H9 (cell line): ENCODE measurements around the gene SRP9. TPM values are rescaled to one million over a fixed set of nuclear protein-coding genes. Genes with fewer than 3 reads are reported as not detected.

Experiments used
- DNase-seq: peaks from one replicate; pipeline ENCODE4 v3.0.0-alpha.2; 2017
- H2AFZ ChIP-seq: one replicate; pipeline ENCODE4 v1.6.1; 2013; ENCODE audit warnings: mild to moderate bottlenecking, low read length, control low read depth, moderate library complexity
- H2AK5ac ChIP-seq: 2 replicates; pipeline ENCODE4 v1.6.1; 2013; ENCODE audit warnings: low read length, control low read depth, mixed read lengths; ENCODE audit not compliant: insufficient read length
- H2BK120ac ChIP-seq: one replicate; pipeline ENCODE4 v1.6.1; 2013; ENCODE audit warnings: low read depth, mild to moderate bottlenecking, low read length, control low read depth, inconsistent platforms; ENCODE audit not compliant: poor library complexity, severe bottlenecking
- H2BK12ac ChIP-seq: 2 replicates; pipeline ENCODE4 v1.6.1; 2013; ENCODE audit warnings: low read length, control low read depth, mixed read lengths, low read depth; ENCODE audit not compliant: insufficient read length
- H2BK15ac ChIP-seq: 2 replicates; pipeline ENCODE4 v1.6.1; 2013; ENCODE audit warnings: low read depth, low read length, control low read depth
- H2BK20ac ChIP-seq: one replicate; pipeline ENCODE4 v1.6.1; 2013; ENCODE audit warnings: low read depth, mild to moderate bottlenecking, low read length, control low read depth, inconsistent platforms; ENCODE audit not compliant: poor library complexity, severe bottlenecking
- H2BK5ac ChIP-seq: 2 replicates; pipeline ENCODE4 v1.6.1; 2013; ENCODE audit warnings: low read length, control low read depth, mixed read lengths; ENCODE audit not compliant: insufficient read length
- H3K14ac ChIP-seq: 2 replicates; pipeline ENCODE4 v1.6.1; 2013; ENCODE audit warnings: low read length, control low read depth; ENCODE audit not compliant: insufficient read depth
- H3K18ac ChIP-seq: 2 replicates; pipeline ENCODE4 v1.6.1; 2013; ENCODE audit warnings: low read depth, mild to moderate bottlenecking, mixed read lengths, low read length, control low read depth; ENCODE audit not compliant: insufficient read length
- H3K23ac ChIP-seq: 2 replicates; pipeline ENCODE4 v1.6.1; 2013; ENCODE audit warnings: low read length, control low read depth, mixed read lengths, low read depth; ENCODE audit not compliant: insufficient read length
- H3K23me2 ChIP-seq: 2 replicates; pipeline ENCODE4 v1.6.1; 2013; ENCODE audit warnings: low read depth, mild to moderate bottlenecking, mixed read lengths, low read length, control low read depth; ENCODE audit not compliant: insufficient read length, poor library complexity, severe bottlenecking
- H3K27ac ChIP-seq: 2 replicates; pipeline ENCODE4 v1.5.1; 2013; ENCODE audit warnings: low read length, control low read depth, mixed read lengths, low read depth; ENCODE audit not compliant: insufficient read length
- H3K27me3 ChIP-seq: 2 replicates; pipeline ENCODE4 v1.6.1; 2013; ENCODE audit warnings: low read length, control low read depth, inconsistent platforms; ENCODE audit not compliant: insufficient read depth
- H3K4ac ChIP-seq: 2 replicates; pipeline ENCODE4 v1.6.1; 2013; ENCODE audit warnings: low read depth, mild to moderate bottlenecking, control low read depth, inconsistent platforms, low read length, moderate library complexity
- H3K4me1 ChIP-seq: 2 replicates; pipeline ENCODE4 v1.6.1; 2013; ENCODE audit warnings: low read length, control low read depth, inconsistent platforms; ENCODE audit not compliant: insufficient read depth
- H3K4me2 ChIP-seq: 2 replicates; pipeline ENCODE4 v1.6.1; 2013; ENCODE audit warnings: low read length, control low read depth, mixed read lengths; ENCODE audit not compliant: insufficient read length, insufficient read depth
- H3K56ac ChIP-seq: 2 replicates; pipeline ENCODE4 v1.6.1; 2013; ENCODE audit warnings: low read depth, mild to moderate bottlenecking, mixed read lengths, low read length, control low read depth; ENCODE audit not compliant: insufficient read length
- H3K79me1 ChIP-seq: 2 replicates; pipeline ENCODE4 v1.6.1; 2013; ENCODE audit warnings: low read depth, mild to moderate bottlenecking, moderate library complexity, low read length, control low read depth, inconsistent platforms; ENCODE audit not compliant: insufficient read depth, poor library complexity, severe bottlenecking
- H3K79me2 ChIP-seq: 2 replicates; pipeline ENCODE4 v1.6.1; 2013; ENCODE audit warnings: low read length, control low read depth, inconsistent platforms; ENCODE audit not compliant: insufficient read depth
- H3K9ac ChIP-seq: 2 replicates; pipeline ENCODE4 v1.6.1; 2013; ENCODE audit warnings: low read length, control low read depth, mixed read lengths; ENCODE audit not compliant: insufficient read length; ENCODE audit errors: extremely low read depth
- H3K9me3 ChIP-seq: one replicate; pipeline ENCODE4 v1.6.1; 2013; ENCODE audit warnings: low read depth, low read length, inconsistent platforms; ENCODE audit not compliant: control insufficient read depth
- H3T11ph ChIP-seq: one replicate; pipeline ENCODE4 v1.6.1; 2013; ENCODE audit warnings: mild to moderate bottlenecking, low read length, control low read depth, inconsistent platforms
- H4K20me1 ChIP-seq: one replicate; pipeline ENCODE4 v1.6.1; 2013; ENCODE audit not compliant: control insufficient read depth, insufficient read length, insufficient read depth
- H4K5ac ChIP-seq: 2 replicates; pipeline ENCODE4 v1.6.1; 2013; ENCODE audit warnings: low read depth, mild to moderate bottlenecking, mixed read lengths, low read length, control low read depth; ENCODE audit not compliant: insufficient read length
- H4K8ac ChIP-seq: replicated peaks from 2 replicates; pipeline ENCODE4 v1.6.1; 2013; ENCODE audit warnings: low read length, control low read depth, mixed read lengths, low read depth; ENCODE audit not compliant: insufficient read length
- H4K91ac ChIP-seq: 2 replicates; pipeline ENCODE4 v1.6.1; 2013; ENCODE audit warnings: low read depth, mild to moderate bottlenecking, moderate library complexity, mixed read lengths, low read length, control low read depth; ENCODE audit not compliant: insufficient read length
- H3K27ac Mint-ChIP-seq, 3 experiments: 2 replicates in 2 of 3; 3 replicates in 1 of 3; pipeline ENCODE4 v1.8.0; 2020 to 2021; ENCODE audit warnings: mixed read lengths in 3 of 3, mild to moderate bottlenecking in 1 of 3, moderate library complexity in 1 of 3
- H3K27me3 Mint-ChIP-seq: 2 replicates; pipeline ENCODE4 v1.8.0; 2021; ENCODE audit warnings: low read depth, mild to moderate bottlenecking, moderate library complexity, mixed read lengths
- H3K36me3 Mint-ChIP-seq, 3 experiments: 2 replicates in 2 of 3; 3 replicates in 1 of 3; pipeline ENCODE4 v1.8.0; 2020 to 2021; ENCODE audit warnings: low read depth in 3 of 3, mixed read lengths in 3 of 3; ENCODE audit not compliant: insufficient read depth in 1 of 3
- H3K4me1 Mint-ChIP-seq, 2 experiments: 2 replicates each; pipeline ENCODE4 v1.8.0; 2020; ENCODE audit warnings: mixed read lengths in 2 of 2
- H3K4me3 Mint-ChIP-seq, 2 experiments: 2 replicates in 1 of 2; 3 replicates in 1 of 2; pipeline ENCODE4 v1.8.0; 2020 to 2021; ENCODE audit warnings: mild to moderate bottlenecking in 2 of 2, mixed read lengths in 2 of 2, moderate library complexity in 1 of 2
- H3K9me3 Mint-ChIP-seq, 2 experiments: 2 replicates in 1 of 2; 3 replicates in 1 of 2; pipeline ENCODE4 v1.8.0; 2020; ENCODE audit warnings: mild to moderate bottlenecking in 2 of 2, mixed read lengths in 2 of 2, moderate library complexity in 1 of 2
- WGBS: extraction: QIAGEN DNeasy Blood & Tissue Kit; methylation state at CpG from one replicate; pipeline ENCODE4 v1.1.7; 2013; ENCODE audit warnings: missing lambda C conversion rate, low lambda C conversion rate, mixed read lengths; ENCODE audit not compliant: insufficient read length; ENCODE audit errors: extremely low coverage; 5-methylcytosine and 5-hydroxymethylcytosine counted together
- total RNA-seq: library from RNA; stranded (reverse); gene quantifications from 2 replicates; pipeline ENCODE4 v1.2.1, GENCODE V29; 2021
- TF ChIP-seq, protein P1 (sequence below): fragments of 200-600 bp; sonication (generic); conservative IDR thresholded peaks from 3 replicates; pipeline ENCODE4 v1.8.0; 2021; ENCODE audit warnings: antibody characterized with exemption, mild to moderate bottlenecking

Gene SRP9
- total RNA-seq, 1 experiment from 2014 or later = 403 TPM

DNA sequence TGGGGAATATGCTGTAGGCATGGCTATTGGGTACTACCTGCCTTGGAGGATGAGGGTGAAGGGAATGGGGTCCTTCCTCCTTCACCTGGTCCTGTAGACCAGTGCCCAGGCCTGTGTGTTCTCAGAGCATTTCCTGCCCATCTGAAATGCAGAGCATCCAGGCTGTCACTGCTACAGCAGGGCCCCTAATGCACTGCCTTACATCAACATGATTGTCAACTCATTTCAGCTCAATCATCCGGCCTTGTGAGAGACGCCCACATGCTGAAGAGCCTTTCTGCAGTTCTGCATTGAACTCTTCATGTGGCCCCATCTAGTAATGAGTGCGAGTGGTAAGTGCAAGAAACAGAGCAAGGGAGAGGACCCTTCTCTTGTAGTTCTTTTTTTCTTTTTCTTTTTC, 39.8 kb upstream of the SRP9 start:
- Histone ChIP-seq H2AFZ (no peak overlapping the region), H3K4me2 (no peak overlapping the region), H2AK5ac (no peak overlapping the region), H3K79me2 (no peaks in the 10 kb centered on the region), H2BK5ac (no peak overlapping the region), H3K14ac (no peak overlapping the region), H3K4ac (no peak overlapping the region), H3K23ac (no peak overlapping the region), H3K4me1 (no peaks in the 10 kb centered on the region), H2BK15ac (no peak overlapping the region), H4K5ac (no peak overlapping the region), H2BK12ac (no peak overlapping the region), H3T11ph (no peak overlapping the region), H2BK20ac (no peak overlapping the region), H4K8ac (no peak overlapping the region), H4K20me1 (no peaks in the 10 kb centered on the region), H3K9me3 (no peaks in the 10 kb centered on the region), H3K18ac (no peak overlapping the region), H3K23me2 (no peaks in the 10 kb centered on the region), H3K27ac (no peak overlapping the region), H3K79me1 (no peaks in the 10 kb centered on the region), H4K91ac (no peak overlapping the region), H3K9ac (no peak overlapping the region), H2BK120ac (no peak overlapping the region), H3K27me3 (peaks cover 2% of the 10 kb centered on the region; the same call in 1 of the 2 replicates), H3K56ac (no peak overlapping the region)
- Mint-ChIP-seq H3K4me3 (no peak overlapping the region), H3K4me1 (peaks cover 6 to 9% of the 10 kb centered on the region in 2 experiments; a peak in 3 of 4 replicates), H3K27ac (no peak overlapping the region), H3K36me3 (no peaks in the 10 kb centered on the region), H3K9me3 (peaks cover 0 to 2% of the 10 kb centered on the region in 2 experiments; a peak in 1 of 5 replicates), H3K27me3 (peaks cover 94% of the 10 kb centered on the region)
- no CpG with 5 or more reads among the region's 3 CpGs for WGBS
- TF ChIP-seq, protein P1, sequence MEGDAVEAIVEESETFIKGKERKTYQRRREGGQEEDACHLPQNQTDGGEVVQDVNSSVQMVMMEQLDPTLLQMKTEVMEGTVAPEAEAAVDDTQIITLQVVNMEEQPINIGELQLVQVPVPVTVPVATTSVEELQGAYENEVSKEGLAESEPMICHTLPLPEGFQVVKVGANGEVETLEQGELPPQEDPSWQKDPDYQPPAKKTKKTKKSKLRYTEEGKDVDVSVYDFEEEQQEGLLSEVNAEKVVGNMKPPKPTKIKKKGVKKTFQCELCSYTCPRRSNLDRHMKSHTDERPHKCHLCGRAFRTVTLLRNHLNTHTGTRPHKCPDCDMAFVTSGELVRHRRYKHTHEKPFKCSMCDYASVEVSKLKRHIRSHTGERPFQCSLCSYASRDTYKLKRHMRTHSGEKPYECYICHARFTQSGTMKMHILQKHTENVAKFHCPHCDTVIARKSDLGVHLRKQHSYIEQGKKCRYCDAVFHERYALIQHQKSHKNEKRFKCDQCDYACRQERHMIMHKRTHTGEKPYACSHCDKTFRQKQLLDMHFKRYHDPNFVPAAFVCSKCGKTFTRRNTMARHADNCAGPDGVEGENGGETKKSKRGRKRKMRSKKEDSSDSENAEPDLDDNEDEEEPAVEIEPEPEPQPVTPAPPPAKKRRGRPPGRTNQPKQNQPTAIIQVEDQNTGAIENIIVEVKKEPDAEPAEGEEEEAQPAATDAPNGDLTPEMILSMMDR = no peak
- no peak for DNase-seq
